ENCODE results near the gene MACF1. TPM values are rescaled to one million over a fixed set of nuclear protein-coding genes. Genes with fewer than 3 reads are reported as not detected.

MACF1 gene
- total RNA-seq, 1 donor from 2014 or later: 694 TPM

DNA sequence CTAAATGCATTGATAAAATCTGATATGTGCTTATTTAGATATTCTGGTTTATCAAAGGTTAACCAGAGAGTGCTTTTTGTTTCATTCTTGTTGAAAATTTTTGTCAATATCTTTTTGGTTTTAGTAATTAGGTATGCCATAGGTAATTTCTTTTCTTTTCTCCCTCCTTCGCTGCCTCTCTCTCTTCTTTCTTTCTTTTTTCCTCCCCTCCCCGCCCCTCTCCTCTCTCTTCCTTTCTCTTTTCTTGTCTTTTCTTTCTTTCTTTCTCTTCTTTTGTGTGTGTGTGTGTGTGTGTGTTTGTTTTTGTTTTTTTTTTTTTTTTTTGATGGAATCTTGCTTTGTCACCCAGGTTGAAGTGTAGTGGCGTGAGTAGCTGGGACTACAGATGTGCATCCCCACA, 14.4 kb upstream of the MACF1 start:
- FAIRE-seq: no peak
- Histone ChIP-seq H3K9ac (ENCODE audit: low read length) (peak overlapping the region; percentile 85), H3K27ac (ENCODE audit: low read depth, low read length) (peak overlapping the region; percentile 96)

DNA sequence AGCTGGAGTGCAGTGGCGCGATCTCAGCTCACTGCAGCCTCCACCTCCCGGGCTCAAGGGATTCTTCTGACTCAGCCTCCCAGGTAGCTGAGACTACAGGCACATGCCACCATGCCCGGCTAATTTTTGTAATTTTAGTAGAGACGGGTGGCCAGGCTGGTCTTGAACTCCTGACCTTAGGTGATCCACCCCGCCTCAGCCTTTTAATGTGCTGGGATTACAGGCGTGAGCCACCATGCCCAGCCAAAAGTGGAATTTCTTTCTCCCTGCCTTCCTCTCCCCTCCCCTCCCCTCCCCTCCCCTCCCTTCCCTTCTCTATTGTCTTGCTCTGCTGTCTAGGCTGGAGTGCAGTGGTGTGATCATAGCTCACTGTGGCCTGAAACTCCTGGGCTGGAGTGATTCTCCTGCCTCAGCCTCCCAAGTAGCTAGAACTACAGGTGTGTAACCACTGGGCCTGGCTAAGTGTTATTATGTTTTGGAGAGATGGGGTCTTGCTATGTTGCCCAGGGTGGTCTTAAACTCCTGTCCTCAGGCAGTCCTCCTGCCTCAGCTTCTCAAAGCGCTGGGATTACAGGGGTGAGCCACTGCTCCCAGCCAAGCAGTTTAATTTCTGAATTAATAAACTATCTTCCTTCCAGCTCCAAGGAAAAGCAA, 10.0 kb upstream of the MACF1 start:
- Histone ChIP-seq H3K27me3 (ENCODE audit: insufficient read depth, low read length) (no peaks in the 10 kb centered on the region), H3K79me2 (ENCODE audit: insufficient read depth, low read length) (peaks cover 79% of the 10 kb centered on the region), H3K9ac (ENCODE audit: low read length) (peak overlapping the region; percentile 34), H3K36me3 (ENCODE audit: insufficient read depth, low read length) (no peaks in the 10 kb centered on the region), H3K27ac (ENCODE audit: low read depth, low read length) (peak overlapping the region; percentile 78), H4K20me1 (ENCODE audit: insufficient read depth, low read length) (no peaks in the 10 kb centered on the region), H3K9me3 (ENCODE audit: insufficient read depth, low read depth, low read length) (no peaks in the 10 kb centered on the region), H2AFZ (ENCODE audit: low read depth, low read length) (no peak overlapping the region), H3K4me1 (ENCODE audit: insufficient read depth, low read length) (peaks cover 70% of the 10 kb centered on the region), H3K4me2 (ENCODE audit: low read length) (peak overlapping the region; percentile 59), H3K4me3 (ENCODE audit: insufficient read depth, low read depth, low read length) (no peak overlapping the region)
- Mint-ChIP-seq H3K27me3 (ENCODE audit: low read depth, unreplicated experiment) (no peaks in the 10 kb centered on the region), H3K4me3 (ENCODE audit: unreplicated experiment) (no peak overlapping the region), H3K27ac (ENCODE audit: unreplicated experiment) (peak overlapping the region; percentile 93), H3K4me1 (ENCODE audit: low read depth, unreplicated experiment) (peaks cover 68% of the 10 kb centered on the region), H3K36me3 (ENCODE audit: low read depth, unreplicated experiment) (no peaks in the 10 kb centered on the region), H3K9me3 (ENCODE audit: unreplicated experiment) (no peaks in the 10 kb centered on the region)
- no peak for DNase-seq (ENCODE audit: low read depth)
- FAIRE-seq: no peak
- TF ChIP-seq EZH2 (IDR thresholded peaks at IDR 0.05; ENCODE audit: insufficient read depth, low read length): no peak
- TF ChIP-seq, protein P1, sequence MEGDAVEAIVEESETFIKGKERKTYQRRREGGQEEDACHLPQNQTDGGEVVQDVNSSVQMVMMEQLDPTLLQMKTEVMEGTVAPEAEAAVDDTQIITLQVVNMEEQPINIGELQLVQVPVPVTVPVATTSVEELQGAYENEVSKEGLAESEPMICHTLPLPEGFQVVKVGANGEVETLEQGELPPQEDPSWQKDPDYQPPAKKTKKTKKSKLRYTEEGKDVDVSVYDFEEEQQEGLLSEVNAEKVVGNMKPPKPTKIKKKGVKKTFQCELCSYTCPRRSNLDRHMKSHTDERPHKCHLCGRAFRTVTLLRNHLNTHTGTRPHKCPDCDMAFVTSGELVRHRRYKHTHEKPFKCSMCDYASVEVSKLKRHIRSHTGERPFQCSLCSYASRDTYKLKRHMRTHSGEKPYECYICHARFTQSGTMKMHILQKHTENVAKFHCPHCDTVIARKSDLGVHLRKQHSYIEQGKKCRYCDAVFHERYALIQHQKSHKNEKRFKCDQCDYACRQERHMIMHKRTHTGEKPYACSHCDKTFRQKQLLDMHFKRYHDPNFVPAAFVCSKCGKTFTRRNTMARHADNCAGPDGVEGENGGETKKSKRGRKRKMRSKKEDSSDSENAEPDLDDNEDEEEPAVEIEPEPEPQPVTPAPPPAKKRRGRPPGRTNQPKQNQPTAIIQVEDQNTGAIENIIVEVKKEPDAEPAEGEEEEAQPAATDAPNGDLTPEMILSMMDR (IDR thresholded peaks at IDR 0.05; ENCODE audit: insufficient read depth, low read depth, low read length): no peak

More for the DNA sequence above, 14.4 kb upstream of the MACF1 start:
- H3K4me2 ChIP-seq (ENCODE audit: low read length): peak overlapping the region; percentile 61
- H3K4me1 ChIP-seq (ENCODE audit: insufficient read depth, low read length): peaks cover 64% of the 10 kb centered on the region
- no peaks in the 10 kb centered on the region for H3K9me3 ChIP-seq (ENCODE audit: insufficient read depth, low read depth, low read length)
- no peak for DNase-seq (ENCODE audit: low read depth)
- H3K27me3 ChIP-seq (ENCODE audit: insufficient read depth, low read length): no peaks in the 10 kb centered on the region
- Mint-ChIP-seq H3K27me3 (ENCODE audit: low read depth, unreplicated experiment) (no peaks in the 10 kb centered on the region), H3K9me3 (ENCODE audit: unreplicated experiment) (no peaks in the 10 kb centered on the region), H3K4me1 (ENCODE audit: low read depth, unreplicated experiment) (peaks cover 79% of the 10 kb centered on the region), H3K4me3 (ENCODE audit: unreplicated experiment) (peak overlapping the region; percentile 77), H3K36me3 (ENCODE audit: low read depth, unreplicated experiment) (no peaks in the 10 kb centered on the region), H3K27ac (ENCODE audit: unreplicated experiment) (peak overlapping the region; percentile 100)
- TF ChIP-seq, protein P1 (IDR thresholded peaks at IDR 0.05; ENCODE audit: insufficient read depth, low read depth, low read length): no peak
- TF ChIP-seq EZH2 (IDR thresholded peaks at IDR 0.05; ENCODE audit: insufficient read depth, low read length): no peak
- no peaks in the 10 kb centered on the region for H3K36me3 ChIP-seq (ENCODE audit: insufficient read depth, low read length)
- H4K20me1 ChIP-seq (ENCODE audit: insufficient read depth, low read length): no peaks in the 10 kb centered on the region
- peaks cover 87% of the 10 kb centered on the region for H3K79me2 ChIP-seq (ENCODE audit: insufficient read depth, low read length)
- H2AFZ ChIP-seq (ENCODE audit: low read depth, low read length): no peak overlapping the region
- H3K4me3 ChIP-seq (ENCODE audit: insufficient read depth, low read depth, low read length): no peak overlapping the region
